GM18907 (cell line): ENCODE results near the gene KCTD5.
"Not testable (repeated sequence)": the region's sequence is repeated elsewhere in the genome, so short reads cannot be mapped to it uniquely, and the experiment has no call there.

Experiments
- ATAC-seq: cut with Tn5 transposase; IDR thresholded peaks from one replicate; pipeline ENCODE4 v1.9.1; 2021; ENCODE audit warnings: mild to moderate bottlenecking, moderate library complexity; ENCODE audit not compliant: unreplicated experiment

KCTD5 gene

DNA sequence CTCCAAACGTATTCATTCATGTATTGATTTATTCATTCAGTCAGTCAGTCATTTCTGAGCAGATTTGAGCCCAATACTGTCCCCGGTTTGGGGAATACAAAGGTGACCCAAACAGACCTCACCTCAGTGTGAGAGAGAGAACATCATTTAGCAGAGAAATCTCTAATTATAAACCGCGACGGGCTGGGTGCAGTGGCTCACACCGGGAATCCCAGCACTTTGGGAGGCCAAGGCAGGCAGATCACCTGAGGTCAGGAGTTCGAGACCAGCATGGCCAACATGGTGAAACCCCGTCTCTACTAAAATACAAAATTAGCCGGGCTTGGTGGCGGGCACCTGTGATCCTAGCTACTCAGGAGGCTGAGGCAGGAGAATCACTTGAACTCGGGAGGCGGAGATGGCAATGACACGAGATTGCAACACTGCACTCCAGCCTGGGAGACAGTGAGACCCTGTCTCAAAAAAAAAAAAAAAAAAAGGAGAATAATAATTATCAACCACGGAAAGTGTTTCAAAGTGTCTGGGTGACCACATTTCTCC, 39.4 kb downstream of the KCTD5 start:
- ATAC-seq = not testable (repeated sequence)

DNA sequence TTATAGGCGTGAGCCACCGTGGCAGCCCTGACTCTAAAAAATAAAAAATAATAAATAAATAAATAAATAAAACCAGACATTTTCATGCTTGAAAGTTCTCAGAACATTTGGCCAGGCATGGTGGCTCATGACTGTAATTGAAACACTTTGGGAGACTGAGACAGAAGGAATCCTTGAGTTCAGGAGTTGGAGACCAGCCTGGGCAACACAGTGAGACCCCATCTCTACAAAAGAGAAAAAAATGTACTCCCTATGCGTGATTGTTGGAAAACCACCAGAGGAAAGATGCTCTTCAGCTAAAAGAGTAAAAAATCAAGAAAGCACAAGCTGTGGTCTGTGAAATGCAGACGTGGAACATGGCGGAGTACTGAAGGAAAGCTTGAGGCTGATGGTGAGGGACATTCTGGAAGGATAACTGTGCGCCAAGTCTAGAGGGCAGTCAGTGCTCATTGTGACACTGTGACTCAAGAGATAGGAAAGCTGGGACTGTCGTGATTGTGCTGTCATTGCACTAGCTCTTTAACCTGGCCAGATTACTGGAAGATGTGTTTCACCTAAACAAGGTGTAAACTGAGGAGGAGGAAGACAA, 41.9 kb downstream of the KCTD5 start:
- no peak for ATAC-seq

DNA sequence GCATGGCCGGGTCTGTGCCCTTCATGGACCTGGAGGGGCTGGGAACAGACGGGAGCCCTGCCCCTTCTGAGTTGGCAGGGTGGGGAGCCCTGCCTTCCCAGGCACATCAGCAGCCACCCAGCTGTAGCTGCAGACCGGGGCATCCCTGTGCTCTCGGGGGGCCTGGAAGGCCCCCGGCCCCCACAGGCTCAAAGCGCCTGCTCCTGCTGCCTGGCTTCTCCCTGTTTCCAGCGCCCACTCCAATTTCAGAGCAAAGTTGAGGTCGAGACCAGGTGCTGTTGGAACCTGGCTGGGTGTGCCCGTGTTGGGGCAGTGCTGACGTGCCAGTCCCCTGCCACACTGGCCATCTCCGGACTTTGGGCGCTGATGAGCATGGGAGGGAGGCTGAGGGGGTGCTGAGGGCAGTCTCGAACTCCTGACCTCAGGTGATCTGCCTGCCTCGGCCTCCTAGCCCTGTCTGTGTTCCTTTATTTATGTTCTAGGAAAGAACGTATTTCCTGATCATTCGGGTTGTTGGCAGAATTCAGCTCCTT, 42.6 kb downstream of the KCTD5 start:
- no peak for ATAC-seq

DNA sequence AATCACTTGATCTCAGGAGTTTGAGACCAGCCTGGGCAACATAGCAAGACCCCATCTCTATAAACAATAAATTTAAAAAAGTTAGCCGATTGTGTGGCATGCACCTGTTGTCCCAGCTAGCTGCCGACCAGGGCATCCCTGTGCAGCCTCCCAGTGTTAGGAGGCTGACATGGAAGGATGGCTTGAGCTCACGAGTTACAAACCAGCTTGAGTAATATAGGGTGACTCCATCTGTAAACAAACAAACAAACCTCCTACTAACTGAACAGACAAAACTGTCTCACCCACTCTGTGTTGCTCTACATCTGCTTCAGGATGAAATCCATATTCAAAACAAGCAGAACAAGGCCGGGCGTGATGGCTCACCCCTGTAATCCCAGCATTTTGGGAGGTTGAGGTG, 44.6 kb downstream of the KCTD5 start:
- no peak for ATAC-seq

DNA sequence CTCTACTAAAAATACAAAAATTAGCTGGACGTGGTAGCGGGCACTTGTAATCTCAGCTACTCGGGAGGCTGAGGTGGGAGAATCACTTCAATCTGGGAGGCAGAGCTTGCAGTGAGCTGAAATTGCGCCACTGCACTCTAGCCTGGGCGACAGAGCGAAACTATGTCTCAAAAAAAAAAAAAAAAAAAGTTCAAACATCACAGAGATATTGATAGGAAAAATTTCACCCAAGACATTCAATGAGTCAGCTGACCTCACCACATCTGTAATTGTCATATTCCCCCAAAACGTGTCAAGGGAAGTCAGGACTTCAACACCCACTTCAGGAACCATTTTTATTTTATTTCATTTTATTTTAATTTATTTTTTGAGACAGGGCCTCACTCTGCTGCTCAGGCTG, 45.7 kb downstream of the KCTD5 start:
- no peak for ATAC-seq

DNA sequence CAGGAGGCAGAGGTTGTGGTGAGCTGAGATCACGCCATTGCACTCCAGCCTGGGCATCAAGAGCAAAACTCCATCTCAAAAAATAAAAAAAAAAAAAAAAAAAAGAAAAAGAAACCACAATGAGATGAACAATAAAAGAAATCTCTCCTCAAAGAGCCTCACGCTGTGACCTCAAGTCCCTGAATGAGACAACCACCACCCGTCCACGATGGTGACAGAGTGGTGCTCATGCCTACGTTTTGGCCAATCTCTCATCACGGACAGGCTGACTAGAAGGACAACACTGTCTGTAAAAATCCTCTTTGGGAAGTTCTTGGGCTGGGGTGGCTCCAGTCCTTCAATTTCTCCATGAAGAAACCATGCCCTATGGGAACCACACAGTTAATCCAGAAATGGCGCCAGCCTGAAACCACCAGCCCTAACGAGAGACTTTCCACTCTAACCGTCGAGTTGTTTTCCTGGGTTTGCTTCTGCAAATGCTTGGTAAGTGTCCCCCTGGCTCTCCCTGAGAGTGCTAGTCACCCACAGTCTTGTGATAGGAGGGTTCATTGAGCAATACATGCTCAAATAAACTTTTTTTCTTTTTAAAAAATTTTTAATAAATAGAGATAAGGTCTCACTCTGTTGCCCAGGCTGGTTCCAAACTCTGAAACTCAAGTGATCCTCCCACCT, 52.7 kb downstream of the KCTD5 start:
- no peak for ATAC-seq

DNA sequence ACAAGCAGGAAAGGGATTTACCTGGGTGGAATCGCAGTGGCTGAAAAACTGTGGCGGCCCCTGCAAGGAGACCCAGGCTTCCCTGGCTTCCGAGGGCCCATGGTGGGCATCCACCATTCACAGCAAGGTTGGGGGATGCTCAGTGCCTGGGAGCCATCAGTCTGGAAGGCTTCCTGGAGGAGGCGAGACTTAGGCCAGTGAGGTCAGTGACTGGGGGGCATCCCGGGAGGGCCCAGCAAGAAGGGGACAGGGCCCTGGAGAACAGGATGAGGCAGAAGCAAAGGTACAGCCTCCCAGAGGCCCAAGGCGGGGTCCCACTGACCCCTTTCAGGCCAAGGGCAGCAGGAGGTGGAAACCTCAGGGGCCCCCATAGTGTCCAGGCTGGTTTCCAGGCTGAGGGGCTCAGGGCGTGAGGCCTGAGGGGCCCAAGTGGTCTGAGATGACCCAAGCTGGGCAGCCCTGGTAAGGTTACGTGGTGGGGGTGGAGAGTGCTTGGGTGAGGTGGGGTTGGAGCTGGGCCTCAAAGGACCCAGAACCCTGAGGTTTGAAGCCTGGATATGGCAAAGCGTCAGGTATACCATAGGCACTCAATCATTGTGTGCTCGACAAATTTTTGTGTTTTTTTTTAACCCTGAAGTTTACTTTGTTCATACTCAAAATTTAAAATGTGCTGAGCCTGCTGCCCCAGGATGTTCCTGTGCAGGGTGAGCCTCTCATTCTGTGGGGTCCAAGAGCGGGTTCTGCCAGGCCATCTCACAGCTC, 54.3 kb downstream of the KCTD5 start:
- no peak for ATAC-seq

DNA sequence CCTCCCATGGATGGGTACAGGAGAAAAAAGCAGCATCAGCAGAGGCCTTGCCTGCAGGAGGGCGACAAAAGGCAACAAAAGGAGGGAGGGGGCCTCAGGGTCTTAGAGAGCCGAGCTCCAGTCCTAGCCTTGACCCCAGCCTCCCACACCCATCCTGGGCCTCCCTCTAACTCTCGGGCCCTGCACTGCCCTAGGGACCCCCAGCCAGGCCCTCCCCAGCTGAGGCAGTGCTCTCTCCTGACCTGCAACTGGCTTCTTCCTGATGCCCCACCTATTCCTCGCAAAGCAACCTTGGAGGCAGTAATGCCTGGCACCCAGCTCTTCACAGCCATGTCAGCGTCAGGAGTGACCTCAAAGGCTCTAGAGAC, 54.9 kb downstream of the KCTD5 start:
- no peak for ATAC-seq

DNA sequence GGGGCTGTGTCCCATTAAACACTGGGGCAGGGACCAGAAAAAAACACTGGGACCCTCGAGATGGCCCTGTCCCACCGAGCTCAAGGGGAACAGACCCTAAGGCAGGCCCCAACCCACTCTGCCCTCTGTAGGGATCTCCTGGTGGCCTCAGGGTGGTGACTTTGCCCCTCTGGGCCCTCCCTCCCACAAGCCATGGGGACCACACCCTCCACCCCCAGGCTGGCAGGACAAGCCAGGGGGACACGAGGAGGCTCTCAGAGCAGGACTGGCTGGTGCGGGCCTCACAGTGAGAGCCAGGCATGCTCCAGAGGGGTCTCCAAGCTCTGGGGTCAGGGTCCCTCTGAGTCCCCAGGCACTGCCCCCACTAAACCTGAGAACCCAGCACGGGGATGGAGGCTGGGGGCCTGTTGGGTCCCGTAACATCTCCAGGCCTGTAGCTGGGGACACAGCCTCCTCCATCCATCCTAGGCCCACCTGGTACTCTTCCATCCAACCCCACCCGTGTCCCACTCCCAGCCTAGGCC, 55.6 kb downstream of the KCTD5 start:
- ATAC-seq = no peak

DNA sequence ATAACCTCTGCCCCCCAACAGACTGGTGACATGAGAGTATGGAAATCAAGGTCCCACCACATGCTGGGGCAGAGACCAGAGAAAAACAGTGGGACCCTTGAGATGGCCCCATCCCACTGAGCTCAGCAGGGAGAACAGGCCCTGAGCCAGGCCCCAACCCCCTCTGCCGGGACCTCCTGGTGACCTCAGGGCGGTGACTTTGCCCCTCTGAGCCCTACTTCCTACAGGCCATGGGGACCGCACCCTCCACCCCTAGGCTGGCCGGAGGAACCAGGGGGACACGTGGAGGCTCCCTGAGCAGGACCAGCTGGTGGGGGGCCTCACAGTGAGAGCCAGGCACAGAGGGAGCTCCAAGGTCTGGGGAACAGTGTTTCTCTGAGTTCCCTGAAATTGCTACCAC, 56.3 kb downstream of the KCTD5 start:
- ATAC-seq = no peak

DNA sequence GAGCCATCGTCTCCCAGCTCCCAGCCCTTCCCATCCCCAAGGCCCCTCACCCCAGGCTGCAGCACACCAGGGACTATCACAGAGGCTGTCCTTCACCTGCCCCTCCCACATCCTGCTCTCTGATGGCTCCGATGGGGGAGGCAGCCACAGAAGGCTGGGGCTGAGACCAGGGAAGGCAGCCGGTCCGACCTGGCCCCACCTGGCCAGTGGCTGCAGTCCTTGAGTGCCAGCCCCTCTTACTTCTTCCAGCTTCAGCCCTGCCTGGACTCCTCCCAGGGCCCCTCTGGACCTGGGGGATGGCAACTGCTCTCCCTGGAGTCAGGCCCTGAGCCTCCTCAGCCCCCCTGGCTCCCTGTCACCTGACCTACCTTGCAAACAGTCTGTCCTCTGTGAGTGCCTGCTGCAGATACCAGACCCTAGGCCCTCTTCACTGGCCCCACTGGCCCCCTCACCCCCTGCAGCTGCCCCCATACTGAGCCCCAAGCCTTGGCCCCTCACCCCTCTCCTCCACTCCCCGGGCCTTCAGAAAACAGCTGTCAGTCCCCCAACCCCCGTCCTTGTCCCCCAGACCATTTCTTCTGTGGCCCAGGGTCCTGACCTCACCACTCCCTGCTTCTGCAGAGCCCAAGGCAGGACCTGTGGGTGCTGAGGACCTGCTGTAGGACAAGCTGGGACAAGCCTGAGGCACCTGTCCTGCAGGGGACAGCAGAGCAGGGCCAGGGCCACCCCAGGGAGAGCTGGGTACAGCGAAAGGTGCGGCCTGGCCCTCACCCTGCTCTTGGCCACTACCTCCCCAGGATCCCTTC, 57.5 kb downstream of the KCTD5 start:
- ATAC-seq = no peak

DNA sequence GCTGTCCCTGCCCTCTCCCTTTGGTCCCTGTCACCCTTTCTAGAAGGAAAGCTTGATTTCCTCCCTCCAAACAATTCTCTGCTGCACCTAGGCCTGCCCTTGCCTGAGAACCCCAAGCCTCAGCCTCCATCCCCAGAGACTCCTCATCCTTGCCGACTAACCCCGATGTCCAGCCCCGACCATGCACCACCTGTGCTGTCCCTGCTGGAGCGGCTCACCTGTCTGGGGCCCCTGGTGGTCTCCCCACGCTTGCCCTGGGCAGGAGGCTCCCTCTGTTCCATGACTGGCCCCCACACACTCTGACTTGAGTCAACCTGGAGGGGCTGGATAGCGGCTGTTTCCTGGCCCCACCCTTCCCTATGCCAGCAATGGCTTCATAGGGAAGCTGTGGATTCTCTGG, 58.2 kb downstream of the KCTD5 start:
- no peak for ATAC-seq

DNA sequence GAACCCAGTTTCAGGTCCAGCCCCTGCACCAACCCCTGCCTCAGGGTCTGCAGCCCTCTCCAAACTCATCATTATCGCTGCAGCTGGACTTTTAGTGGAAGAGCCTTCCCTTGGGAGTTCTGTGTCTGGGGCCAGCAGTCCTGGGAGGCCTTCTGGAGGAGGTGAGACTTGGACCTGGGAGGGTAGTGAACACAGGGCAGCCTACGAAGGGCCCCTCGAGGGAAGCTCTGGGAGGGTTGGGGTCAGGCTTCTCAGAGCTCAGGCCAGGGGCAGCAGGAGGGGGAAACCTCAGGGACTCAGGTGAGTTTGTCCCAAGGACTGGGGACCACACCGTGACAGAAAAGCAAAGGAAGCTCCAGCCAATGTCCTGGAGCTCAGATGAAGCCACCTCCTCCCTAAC, 58.8 kb downstream of the KCTD5 start:
- ATAC-seq = no peak

DNA sequence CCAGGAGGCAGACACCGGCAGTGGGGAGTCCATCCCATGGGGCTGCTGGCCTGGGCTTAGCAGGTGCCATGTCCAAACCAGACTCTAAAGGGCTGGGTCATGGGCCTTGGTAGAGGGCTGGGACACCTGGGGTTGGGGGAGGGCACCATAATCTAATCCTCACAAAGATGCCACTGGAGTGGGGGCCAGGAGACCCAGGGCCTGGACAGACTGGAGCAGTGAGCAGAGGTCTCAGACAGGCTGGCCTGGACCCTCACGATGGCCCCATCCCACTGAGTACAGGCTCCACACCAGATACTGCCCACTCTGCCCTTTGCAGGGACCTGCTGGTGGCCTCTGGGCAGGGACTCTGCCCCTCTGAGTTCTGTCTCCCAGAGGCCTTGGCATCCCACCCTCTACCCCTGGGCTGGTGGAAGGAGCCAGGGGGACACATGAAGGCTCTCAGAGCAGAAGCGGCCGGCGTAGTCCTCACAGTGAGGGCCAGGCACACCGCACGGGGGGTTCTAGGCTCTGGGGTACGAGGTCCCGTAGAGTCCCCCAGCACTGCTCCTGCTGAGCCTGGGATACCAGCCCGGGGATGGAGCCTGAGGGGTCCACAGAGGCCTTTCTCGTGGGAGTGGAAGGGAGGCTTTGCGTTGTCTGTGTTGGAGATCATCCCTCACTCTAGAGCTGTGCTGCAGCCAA, 60.1 kb downstream of the KCTD5 start:
- ATAC-seq = no peak

DNA sequence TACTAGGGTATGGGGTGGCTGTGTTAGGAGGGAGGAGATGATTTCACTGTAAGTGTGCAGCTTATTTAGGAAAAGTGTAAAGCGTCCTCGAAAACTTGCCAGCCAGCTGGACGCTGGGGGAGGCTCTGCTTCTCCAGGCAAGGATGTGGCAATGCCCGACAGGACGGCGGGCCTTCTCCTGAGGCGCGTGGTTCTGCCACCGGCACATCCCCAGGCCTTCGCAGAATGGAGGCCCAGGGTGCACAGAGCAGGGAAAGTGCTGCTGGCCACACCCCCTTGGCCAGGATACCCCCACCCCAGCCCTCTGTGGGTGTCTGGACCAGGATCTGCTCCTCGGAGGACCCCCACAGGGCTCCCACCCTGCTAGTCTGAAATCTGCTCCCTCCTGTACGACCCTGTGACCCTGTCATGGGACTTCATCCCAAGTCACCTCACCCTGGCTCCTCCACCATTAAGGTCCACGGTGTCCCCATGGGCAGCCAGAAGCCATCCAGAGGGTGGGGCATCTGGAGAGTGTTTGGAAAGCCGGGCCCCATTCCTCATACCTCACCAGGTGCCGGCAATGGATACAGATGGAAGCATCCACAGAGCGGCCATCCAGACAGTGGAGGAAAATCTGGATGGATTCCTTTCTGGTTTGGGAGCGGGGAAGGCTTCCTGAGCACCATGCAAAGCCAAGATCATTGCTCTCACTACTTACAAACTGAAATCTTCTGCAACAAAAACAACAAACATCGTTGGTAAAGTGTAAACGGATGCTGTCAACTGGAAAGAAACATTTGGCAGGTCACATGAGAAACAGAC, 60.9 kb downstream of the KCTD5 start:
- no peak for ATAC-seq

DNA sequence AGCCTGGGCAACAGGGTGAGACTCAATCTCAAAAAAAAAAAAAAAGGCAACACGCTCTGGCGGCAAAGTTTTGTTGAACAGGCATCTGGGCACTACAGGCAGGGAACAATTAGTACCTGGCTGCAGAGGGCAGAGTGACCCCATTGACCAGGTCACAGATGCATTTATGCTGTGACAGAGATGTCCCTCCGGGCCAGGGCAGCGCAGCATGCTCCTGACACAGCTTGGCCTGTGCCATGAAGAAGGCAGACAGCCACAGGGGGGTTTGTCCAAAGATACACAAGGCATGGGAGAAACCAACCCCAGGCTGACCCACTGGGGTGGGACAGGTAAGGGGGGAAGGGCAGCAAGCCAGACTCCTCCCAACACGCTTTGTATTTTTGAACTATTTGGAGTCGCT, 62.4 kb downstream of the KCTD5 start:
- no peak for ATAC-seq

DNA sequence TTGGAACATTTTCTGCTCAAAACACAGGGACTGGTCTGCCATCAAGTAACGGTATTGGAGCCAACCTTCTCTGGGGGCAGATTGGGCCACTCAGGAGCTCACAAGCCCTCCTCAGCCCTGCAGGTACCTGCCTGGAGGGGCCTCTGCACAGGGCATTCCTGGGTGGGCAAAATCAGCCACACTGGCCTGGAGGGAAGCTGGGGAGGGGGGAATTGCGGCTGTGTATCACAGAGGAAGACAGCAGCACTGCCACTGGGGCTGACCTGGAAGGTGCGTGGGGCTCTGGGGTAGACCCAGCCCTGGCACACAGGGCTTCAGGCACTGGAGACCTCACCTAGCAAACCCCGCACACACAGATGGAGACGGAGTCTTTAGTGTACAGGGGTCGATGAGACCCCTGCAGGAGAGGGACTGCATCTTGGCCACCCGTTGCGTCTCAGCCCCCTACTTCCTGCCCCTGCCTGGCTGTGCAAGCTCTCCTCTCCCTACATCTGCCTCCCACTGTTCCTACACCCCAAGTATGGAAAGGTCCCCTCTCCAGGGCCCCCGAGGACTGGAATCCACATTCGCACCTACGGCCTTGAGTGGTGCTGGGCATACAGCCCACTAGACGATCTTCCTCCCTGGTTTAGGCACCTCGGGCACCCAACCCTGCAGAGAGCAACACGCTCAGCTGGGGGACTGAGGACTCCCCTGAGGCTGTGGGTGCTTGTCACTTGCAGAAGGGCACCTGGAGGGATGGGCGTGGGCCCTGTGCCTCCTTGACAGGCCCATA, 63.0 kb downstream of the KCTD5 start:
- ATAC-seq = no peak

DNA sequence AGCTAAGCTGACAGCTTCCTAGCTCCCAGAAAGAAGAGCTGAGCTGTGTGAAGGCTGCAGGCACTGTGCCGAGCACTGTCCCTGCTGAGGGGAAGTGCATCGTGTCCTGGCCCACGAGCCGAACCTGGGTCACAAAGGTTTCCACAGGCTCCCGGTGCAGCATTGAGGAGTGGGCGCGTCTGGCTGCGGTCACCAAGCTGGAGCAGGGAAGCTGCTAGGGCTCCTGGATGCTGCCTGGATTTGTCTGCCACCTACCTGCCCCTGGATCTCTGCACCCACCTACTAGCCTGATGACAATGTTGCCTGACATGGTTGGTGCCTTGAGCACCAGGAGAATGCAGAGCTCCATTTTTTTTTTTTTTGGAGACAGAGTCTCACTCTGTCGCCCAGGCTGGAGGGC, 63.6 kb downstream of the KCTD5 start:
- ATAC-seq = no peak
